Measurements from ENCODE around the gene RNF39.

Gene RNF39

DNA sequence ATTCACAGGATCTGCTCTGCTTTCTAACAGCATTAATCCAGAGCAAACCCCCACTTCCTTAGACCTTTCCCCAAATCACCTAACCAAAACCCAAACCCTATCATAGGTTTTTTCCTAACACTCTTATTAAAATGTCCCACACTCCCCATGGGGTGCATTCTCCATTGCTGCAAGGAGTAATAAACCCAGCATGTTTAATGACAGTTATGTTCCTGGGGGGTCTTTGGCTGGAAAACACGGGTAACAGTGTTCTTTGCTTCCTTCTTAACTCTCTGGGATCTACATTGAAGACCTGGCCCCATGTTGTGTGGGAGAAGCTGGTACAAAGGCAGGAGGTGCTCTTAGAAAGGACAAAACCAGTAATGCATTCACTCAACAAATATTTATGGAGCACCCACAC lies 21.3 kb upstream of the RNF39 start:
- no peak for DNase-seq

DNA sequence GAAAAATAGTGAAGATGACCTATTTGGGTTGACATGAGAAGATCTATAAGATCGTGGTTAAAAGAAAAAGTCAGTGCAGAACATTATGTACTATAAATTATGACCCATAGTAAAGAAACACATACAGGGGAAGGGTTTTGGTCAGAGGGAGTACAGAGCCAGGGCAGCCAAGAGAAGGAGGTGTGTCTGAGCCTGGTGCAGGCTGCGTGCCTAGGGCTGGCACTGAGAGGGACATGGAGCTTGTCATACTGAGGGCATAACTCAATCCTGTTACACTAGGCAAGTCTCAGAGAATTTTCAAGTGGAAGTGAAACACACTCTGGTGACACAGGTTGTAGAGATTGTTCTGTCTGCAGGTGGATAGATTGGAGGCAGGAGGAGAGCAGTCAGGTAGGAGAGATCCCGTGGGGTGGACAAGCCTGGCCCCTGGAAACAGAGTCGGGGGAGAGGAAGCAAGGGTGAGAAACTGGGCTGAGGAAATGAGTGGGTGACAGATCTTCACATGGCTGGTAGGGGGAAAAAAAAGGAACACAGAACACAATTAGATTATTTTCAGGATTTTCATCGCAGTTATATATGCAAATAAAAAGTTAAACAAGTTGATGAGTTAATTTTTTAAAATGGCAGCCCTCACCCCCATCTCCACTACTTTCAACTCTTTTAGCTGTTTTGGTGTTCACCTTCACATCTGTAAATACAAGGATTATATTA lies 18.5 kb upstream of the RNF39 start:
- DNase-seq = no peak

DNA sequence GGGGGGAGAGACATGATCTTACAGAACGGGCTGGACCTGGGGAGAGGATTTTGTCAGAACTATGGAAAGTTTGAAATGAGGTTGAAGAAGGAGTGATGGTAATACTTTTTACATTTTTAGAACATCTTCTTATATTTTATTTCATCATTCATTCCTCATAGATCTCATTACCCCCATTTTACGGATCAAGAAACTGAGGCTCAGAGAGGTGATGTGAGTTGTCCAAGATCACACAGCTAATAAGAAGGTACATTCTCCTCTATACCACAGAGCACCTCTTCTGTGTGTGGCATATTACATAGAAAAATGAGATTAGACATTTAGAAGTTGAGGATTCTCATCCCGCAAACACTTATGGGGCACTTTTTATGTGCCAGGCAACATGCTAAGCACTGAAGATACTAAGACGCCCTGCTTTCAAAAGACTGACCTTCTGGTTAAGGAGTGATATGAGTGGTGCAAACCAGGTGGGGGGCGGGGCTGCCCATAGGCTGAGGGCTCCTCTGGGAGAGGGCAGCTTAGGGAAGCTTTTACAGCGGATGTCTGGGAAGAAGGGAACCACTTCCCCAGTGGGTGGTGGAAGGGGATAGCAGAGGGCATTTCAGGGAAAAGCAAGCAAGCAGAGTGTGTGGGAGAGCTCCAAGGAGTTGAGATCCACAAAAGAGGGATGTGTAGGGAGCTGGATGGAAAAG lies 17.4 kb upstream of the RNF39 start:
- DNase-seq = no peak

DNA sequence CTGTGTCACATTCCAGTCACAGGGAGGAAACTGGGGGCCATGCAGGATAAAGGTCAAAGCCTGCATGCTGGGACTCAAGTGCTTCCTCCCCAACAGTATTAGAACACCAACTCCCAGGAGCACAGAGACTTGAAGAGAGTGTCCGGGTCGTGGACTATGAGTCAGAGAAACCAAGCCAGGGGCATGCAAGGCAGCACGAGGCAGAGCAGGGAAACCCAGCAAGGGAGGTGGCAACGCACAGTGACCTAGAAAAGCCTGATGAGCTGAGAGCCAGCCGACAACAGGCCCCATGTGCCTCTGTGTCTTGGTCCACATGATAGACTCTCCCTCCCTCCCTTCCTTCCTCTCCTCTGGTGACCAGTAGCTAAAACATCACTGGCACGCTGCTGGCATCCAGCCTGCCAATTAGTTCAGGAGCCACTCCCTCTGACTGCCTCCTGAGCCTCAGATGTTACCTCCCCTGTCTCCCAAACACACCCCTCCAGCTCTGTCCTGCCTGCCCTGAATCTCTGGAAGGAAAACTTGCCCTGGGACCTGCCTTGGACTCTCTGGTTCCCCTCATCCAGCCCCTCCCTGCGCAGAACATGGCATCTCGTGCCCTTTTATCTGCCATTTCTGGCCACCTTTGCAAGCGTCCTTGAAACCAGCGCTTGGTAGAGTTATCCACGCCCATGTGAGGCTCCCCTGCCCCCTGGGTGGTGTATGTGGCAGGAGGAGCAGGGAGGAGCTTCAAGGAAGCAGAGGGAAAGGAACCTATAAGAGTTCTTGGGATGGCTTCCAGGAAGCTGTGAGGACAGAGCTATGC lies 16.2 kb upstream of the RNF39 start:
- DNase-seq = no peak

DNA sequence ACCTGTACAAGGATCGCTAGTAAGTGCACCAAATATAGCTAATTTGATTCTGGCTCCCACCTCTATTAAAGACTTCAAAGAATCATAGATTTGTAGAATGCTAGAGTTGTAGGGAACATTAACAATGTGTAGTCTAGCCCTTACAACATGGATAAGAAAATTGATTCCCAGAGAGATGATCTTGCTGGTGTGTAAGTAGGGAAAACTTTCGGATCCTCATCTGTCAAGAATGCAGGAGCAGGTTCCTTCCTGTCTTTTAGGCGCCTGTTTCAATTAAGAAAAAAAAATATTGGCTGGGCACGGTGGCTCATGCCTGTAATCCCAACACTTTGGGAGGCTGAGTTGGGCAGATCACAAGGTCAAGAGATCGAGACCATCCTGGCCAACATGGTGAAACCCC lies 12.3 kb upstream of the RNF39 start:
- DNase-seq = no peak

DNA sequence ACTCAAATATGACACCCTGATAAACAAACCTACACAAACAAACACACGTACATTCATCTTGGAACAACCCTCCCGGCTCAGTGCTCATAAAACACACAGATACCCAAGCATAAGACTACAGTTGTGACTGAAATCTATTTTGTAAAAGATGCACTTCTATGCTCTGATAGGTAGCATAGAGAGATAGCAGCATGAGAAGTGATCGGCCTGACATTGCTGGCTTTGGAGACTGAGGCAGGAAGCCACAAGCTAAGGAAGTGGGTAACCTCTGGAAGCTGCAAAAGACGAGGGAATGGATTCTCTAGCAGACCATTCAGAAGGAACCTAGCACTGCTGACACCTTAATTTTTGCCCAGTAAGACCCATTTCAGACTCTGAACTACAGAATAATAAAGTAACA lies 1.6 kb upstream of the RNF39 start:
- DNase-seq = no peak

DNA sequence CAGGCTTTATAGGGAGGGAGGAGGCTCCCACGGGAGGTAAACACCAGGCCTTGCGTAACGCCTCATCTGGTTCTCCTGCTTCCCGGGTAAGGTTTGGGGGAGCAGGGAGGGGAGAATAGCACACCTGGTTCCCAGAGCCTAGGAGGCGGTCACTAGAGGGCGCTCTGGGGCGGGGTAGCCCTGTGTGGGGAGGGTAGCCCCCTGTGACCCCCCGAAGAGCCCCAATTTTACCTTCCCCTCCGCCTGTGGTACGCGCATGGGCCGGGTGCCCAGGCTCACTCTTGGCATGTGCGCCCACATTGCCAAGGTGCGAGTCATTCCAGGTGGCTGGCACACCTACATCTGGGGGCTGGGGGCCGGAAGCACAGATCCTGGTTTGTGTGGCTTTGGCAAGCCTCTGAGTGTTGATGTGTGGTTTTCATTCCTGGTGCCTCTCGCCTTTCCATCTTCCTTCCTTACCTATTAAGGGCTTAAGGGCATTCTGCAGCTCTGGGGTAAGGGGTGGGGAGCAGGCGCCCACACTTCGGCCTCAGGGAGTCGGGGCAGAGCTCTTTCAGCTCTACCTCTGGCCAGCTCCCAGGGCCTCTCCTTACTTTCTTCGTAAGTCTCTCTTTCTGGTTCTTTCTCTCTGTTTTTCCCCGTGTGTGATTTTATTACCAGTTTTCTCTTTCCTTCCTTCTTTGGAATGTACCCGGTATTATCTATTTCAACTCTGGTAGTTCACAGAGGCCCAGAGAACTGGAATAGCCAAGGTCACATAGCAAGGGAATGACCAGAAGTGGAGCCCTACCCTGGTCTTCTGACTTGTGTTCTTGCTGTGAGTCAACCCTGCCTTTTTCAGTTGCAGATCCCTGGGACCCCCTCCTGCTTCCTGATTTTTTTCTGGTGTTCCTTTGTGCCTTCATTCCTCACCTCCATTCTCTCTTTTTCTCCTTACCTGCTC lies 492 bp upstream of the RNF39 start:
- no peak for DNase-seq

DNA sequence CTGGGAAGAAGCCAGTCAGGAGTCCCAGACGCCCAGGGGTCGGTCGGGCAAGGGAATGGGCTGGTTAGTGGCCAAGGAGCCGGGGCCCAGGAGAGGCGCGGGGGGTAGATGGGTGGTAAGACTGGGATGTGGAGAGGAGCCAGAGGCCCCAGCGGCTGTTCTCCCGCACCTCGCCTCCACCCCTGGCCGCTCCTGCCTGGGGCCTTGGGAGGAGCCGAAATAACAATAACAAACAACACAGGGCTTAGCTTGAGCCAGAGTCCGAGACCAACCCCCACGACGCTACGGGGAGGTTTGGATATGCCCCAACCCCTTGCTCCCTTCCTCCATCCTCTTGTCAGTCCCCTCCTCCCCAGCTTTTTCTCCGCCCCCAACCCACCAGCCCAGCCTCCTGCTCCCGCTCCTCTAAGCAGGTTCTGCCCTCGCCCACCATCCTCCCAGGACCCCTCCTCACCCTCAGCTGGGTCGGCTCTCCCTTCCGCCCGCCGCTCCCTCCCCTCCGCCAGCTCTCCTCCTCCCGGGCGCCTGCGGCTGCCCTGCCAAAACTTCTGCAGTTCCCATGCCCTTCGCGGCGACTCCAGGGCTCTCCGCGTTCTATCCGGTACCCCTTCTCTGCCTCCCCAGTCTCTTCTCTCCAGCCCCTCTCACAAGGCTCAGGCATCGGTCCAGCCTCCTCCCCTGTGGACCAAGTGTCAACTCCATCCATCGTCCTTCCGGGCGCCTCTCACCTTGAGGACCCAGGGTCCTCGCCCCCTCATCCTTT lies 1.1 kb downstream of the RNF39 start:
- DNase-seq = no peak

DNA sequence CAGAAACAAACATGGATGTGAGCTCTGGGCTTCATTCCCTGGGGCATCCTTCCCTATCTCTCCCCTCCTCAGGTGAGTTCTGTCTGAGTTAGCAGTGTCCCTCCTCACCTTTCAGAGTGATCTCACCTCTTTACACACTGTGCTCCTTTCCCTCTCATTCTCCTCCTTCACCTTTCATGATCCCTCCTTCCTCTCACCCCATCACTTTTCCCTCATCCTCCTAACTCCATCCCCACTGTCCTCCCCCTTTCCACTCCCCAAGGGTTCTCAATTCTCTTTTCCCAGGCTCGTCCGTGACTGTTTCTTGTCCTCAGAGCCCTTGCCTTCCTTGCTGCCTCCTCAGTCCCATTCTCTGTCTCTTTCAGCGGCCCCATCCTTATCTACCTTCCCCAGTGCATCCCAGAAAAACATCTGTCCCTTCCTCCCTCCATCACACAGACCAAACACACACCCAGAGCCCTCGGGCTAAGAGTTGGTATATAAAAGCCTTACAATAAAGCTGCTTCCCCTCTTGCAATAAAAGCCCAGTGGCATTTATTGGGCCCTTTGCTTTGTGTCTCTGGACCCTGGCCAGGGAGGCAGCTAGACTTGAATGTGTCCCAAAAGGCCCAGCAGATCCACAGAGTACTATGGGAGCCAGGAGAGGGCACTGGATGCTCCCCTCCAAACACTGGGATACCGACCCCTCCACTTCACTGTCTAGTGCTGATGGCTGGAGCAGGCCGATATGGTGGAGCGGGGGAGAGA lies 1.9 kb downstream of the RNF39 start:
- no peak for DNase-seq

DNA sequence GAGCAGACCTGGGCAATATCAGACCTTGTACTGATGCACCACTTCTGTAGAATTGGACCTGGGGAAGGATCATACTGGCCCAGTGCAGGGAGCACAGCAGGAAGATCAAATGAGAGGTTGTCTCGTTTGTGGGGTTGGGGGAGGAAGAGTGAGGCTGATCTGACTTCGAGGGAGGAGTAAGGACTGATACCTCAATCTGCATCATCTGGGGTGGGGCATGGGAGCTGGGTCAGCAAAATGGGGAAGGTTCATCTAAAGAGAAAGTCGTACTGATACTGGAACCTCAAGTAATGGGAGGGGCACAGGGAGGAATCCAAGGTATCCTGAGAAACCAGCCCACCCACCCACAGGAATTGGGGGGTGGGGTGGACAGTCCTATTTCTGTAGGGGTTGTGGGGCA lies 3.7 kb downstream of the RNF39 start:
- DNase-seq = no peak

DNA sequence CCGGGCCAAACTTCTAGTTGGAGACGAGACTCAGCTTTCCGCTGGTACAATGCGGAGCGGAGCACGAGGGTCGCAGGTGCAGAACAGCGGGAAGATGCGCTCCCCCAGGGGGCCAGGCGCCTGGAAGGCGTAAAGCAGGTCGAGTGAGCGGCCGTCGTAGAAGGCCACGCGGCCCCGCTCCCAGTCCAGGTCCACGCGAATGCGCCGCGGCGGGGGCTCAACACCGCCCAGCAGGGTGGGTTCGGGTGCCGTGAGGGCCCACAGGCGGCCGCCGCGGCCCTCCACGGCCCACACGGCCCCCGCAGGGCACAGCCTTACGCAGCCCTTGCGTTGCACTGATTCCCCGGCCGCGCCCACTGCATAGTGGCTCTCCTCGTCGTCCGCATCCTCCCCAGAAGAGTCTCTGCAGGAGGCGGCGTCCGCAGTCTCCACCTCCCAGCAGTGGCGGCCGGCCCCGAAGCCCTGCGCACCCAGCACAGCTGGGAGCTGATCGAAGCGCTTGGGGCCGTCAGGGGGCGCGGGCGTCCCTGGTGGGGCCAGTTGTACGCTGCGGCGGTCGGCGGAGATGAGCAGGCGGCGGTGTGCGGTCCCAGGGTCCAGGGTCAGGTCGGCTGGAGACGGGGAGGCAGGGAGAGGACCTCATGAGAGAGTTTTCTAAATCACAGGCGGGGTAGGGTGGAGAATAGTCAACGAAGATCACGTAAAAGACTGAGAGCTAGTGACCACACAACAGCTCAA lies 4.3 kb downstream of the RNF39 start:
- DNase-seq = no peak

DNA sequence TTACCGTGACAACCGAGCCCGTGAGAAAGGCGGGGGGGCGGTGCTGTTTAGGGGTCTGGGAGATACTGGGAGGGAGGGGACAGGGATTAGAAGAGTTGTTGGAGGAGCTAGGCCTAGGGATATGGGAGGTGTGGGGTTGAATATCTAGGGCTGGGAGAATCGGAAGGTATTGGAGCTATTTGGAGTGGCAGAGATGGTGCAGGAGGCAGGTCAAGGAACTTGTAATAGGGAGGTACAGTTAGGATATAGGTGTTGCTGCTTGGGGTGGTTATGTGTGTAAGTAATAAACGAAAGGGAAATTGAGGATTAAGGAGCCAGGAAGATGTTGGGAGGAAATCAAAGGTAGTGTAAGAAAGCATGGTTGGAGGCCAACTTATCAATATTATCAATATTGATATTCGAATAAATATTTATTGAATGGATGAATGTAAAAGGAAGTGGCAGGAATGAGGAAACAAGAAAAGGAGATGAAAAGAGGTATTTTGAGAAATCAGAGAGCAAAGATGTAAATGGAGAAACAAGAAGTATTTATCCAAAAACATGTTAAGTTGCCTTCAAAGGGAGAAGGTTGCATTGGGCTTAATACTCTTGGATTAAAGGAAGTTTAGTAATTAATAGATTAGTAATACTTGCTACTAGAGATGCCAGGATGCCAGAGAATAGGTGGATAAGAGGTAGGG lies 8.0 kb downstream of the RNF39 start:
- DNase-seq = no peak

DNA sequence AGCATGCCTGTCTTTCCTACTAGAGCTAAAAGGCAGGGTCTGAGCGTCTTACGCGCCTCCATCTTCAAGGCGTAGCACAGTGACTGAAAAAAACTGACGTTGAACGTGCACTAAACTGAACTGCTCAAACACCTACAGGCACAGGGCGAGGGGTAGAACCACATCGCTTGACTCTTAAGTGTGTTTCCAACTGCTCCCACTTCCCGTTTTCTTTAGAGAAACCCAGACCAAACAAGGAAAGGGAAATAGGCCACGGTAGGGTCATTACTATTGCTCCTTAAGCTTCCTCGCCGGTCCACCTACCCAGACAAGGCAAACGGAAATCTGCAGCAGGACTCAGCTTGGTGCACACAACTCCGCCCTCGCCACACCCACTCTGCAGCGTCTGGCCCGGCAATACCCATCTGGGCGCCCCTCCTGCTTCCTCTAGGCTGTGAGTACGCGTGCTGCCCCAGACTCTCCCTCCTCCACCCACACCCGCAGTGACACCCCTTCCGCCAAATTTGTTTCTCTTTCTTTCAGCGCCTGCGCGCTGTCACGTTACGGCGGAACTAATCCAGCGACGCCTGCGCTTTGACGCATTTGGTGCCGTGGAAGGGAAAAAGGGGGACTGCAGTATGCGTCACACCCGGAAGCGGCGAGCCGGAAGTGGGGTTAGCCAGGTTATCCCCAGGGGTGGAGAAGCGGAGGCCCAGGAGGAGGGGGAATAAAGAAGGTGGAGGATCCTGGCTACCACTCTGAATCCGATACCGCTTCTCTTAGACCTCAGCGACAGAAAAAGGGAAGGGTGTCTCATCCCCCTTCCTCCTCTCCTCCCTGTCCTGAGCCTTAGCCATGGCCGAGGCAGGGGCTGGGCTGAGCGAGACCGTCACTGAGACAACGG lies 8.8 kb downstream of the RNF39 start, which contains the start of gene PPP1R11:
Gene PPP1R11, plus strand, starts transcription at position 622 of the 883 bp plus-strand sequence. Its CDS starts 213 bp downstream, at position 835.
- peak; percentile 100 for DNase-seq

DNA sequence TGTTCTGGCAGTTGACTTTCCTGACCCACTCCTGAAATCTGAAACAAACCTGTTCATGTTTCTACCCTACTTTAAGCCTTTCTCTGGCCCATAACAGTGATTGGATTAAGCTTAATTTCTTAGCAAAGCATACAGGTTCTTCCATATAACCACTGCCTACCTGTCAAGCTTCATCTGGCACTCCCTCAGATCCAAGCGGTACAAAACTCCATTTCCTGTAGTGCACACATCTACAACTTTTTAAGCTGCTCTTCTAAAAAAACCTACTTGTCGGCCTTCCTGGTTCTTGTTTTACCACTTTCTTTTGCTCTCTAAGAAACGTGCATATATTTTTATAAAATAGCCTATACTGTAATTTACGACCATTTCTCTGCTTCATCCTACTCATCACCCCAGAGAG lies 9.5 kb downstream of the RNF39 start:
- DNase-seq = no peak

DNA sequence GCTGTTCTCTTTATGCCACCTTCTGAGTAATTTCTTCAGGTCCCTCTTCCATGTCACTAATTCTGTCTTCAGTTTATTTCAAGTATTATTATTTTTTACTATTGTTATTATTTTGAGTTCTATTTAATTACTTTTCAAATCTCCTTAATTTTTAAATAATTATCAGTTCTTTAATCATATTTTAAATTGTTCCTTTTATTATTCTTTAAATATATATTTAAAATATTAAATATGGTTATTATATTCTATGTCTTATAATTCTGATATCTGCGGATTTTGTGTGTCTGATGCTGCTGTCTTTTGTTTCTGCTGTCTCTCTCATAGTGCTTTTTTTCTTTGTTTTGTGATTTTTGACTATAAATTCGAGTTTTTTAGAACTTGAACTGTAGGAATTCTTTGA lies 12.3 kb downstream of the RNF39 start:
- no peak for DNase-seq

DNA sequence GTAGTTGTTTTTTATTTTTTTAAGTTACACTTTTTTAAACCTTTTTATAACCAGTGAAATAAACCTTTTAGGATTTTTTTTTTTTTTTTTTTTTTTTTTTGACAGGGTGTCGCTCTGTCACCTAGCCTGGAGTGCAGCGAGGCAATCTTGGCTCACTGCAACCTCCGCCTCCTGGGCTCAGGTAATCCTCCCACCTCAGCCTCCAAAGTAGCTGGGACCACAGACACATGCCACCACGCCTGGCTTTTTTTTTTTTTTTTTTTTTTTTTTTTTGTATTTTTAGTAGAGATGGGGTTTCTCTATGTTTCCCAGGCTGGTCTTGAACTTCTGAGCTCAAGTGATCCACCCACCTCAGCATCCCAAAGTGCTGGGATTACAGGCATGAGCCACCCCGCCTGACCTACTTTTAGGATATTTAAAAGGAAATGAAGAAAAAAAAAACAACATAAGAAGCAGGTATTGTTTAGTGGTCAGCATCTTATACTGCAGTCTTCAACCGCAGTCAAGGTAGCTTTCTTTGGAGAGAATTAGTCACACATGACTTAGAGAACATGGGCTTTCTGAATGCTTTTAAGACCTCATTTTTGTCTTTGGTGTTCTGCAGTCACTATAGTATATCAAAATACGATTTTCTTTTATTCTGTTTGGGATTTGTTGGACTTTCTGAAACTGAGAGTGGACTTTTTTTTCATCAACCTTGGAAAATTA lies 12.9 kb downstream of the RNF39 start:
- no peak for DNase-seq

DNA sequence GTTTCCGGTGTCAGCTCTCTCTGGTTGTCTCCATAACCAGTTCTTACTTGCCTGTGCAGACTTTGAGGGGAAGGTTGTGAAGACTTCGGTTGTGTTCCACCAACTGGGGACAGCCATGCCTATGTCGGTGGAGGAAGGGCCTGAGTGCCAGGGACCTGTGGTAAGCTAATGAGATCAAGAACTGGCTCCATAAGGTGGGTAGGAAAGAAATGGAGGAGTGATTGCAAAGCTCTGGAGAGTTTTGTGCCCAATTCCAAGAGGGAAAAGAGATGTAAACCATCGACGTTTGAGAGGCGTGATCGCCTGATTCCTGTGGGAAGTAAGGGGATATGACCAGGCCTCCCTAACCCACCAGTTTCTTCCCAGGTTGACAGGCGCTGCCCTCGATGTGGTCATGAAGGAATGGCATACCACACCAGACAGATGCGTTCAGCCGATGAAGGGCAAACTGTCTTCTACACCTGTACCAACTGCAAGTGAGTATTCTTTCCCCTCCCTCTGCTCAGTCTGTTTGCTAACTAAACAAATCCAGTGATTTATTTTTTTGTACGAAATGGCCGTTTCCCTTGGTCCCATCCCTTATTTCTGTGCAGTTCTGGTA lies 13.6 kb downstream of the RNF39 start:
- DNase-seq = peak in 1 of 2 experiments; percentile 28

Data from AML-193 (cell line).